Measurements from ENCODE around the gene TMEM154.

GRCh38 chr4:152719291-152719690 is 39.5 kb upstream of the TMEM154 start:
- TF ChIP-seq EZH2phosphoT487 (IDR thresholded peaks at IDR 0.05; ENCODE audit: low read depth) (no peak), CTCF (IDR thresholded peaks at IDR 0.05; ENCODE audit: low read depth, low read length) (no peak)
